AG09309 (cell line): ENCODE measurements around the gene SLC50A1.

Experiments
- DNase-seq: peaks from one replicate; pipeline ENCODE4 v3.0.0-alpha.2; 2010; ENCODE audit warnings: low read depth
- H3K4me3 ChIP-seq: 2 replicates; pipeline ENCODE4 v1.5.1; 2011; ENCODE audit warnings: mild to moderate bottlenecking, low read depth, low read length, moderate library complexity; ENCODE audit not compliant: control insufficient read depth
- TF ChIP-seq, protein P1 (sequence below): IDR thresholded peaks from 2 replicates; pipeline ENCODE4 v1.5.1; 2011; ENCODE audit warnings: mild to moderate bottlenecking, low read depth, low read length, inconsistent platforms; ENCODE audit not compliant: insufficient read depth, control insufficient read depth; ENCODE audit errors: missing control alignments

SLC50A1 gene

DNA sequence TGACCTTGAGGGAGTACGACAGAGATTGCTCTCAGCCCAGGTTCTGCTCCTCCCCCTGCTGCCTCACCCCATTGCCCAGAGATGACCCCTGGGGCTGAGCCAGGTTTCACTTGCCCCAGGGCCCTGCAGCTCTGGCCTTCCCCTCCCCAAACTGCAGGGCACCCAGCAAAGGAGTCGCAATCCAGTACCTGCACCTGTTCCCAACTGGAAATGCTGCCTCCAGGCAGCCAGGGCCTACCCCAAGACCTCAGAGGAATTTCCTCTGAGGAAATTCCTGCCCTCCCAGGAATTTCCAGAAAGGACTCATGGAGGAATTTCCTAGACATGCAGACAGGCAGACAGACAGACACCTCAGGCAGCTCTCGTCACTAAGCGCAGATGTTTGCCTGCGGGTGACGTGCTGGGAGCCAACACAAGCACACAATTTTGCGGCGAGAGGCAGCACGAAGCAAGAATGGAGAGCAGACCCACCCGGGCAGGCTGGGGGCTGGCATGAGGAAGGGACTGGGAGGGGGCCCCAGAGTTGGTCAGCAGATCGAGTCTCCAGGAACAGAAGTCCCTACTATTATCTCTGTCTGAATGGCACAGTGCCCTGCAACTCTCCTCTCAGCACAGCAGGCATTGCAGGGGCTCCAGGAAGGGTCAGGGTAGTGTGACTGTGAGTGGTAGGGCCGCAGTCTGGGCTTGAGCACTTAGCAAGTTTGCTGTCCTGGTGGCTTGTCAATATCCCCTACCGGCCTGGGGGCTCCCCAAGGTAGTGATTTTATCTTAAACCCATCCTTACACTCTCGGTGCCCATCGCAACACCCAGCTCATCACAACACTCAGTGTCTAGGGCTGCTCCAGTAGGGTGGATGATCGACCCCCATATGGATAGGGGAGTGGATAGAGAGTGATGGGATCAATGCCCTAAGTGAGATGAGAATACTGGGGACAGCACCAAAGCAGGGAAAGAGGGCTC is 10.9 kb upstream of the SLC50A1 start:
- no peak for DNase-seq
- no peak overlapping the region for H3K4me3 ChIP-seq
- TF ChIP-seq, protein P1, sequence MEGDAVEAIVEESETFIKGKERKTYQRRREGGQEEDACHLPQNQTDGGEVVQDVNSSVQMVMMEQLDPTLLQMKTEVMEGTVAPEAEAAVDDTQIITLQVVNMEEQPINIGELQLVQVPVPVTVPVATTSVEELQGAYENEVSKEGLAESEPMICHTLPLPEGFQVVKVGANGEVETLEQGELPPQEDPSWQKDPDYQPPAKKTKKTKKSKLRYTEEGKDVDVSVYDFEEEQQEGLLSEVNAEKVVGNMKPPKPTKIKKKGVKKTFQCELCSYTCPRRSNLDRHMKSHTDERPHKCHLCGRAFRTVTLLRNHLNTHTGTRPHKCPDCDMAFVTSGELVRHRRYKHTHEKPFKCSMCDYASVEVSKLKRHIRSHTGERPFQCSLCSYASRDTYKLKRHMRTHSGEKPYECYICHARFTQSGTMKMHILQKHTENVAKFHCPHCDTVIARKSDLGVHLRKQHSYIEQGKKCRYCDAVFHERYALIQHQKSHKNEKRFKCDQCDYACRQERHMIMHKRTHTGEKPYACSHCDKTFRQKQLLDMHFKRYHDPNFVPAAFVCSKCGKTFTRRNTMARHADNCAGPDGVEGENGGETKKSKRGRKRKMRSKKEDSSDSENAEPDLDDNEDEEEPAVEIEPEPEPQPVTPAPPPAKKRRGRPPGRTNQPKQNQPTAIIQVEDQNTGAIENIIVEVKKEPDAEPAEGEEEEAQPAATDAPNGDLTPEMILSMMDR = no peak

DNA sequence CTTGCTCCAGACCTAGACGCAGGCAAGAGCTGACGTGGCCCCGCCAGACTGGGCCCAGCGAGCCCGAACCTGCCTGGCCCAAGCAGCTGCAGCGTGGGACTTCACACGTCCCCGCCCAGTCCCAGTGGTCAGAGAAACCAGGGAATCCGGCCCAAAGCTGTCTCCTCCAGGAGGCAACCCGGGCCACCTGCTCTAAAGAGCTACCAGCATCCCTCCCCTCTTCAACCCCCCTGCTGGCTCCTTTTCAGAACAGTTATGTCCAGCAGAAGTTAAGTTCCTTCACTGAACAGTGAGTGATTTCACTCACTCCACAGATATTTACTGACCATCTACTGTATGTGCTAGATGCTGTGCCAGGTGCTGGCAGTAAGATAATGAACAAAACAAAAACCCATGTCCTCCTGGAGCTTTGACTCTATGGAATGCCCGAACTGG is 10.1 kb upstream of the SLC50A1 start:
- TF ChIP-seq, protein P1 = no peak
- no peak for DNase-seq
- H3K4me3 ChIP-seq = no peak overlapping the region

DNA sequence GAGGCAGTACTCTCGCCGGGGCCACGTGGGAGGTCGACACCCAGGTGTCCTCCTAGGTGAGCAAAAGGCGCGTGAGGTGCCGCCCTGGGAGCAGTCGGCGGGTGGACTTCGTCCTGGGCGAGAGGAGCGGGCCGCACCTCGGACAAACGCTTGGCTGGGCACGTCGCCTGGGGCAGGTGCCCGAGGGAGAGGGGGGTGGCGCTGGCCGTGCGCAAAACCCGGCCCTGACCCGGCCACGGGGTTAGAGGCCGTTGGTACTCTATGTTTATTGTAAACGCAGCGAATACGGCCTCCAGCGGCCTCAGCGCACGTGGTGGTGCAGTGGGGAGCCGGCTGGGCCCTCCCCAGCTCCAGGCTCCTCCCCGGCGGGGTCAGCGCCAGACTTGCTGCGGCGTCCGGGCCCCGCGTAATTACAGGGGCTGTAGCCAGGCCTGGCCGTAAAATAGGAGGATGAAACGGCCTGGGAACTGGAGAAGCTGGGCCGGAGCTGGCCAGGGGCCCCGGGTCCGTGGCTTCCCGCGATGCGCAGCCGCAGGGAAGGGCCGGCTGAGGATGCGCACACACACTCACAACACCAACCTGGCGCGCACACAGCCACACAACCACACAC is 9.6 kb upstream of the SLC50A1 start:
- no peak for DNase-seq
- TF ChIP-seq, protein P1 = no peak
- no peak overlapping the region; the same call in none of the 2 replicates for H3K4me3 ChIP-seq

DNA sequence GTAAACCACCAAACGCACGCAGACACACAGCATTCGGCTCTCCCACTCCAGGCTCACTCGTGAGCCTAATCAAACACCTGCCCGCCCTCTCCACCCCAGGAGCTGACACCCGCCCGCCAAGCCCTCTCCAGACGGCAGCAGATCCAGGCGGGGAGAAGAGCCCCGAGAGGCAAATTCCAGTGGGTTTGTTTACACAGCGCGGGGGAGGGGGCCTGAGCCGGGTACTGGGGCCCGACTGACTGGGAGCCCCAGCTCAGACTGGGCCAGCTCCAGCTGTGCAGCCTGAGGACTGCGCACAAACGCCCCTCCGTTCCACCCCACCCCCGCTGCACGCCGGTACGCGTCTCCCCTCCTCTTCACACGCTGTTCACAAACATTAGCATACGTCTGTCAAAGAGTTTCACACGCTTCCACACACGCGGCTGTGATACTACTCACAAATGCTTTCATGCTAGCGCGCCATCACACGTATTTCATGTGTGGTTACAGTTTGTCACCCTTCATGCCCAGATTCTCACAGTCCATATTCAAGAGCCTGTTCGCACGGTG is 9.0 kb upstream of the SLC50A1 start:
- no peak for DNase-seq
- H3K4me3 ChIP-seq = peak overlapping the region; percentile 37
- TF ChIP-seq, protein P1 = no peak

DNA sequence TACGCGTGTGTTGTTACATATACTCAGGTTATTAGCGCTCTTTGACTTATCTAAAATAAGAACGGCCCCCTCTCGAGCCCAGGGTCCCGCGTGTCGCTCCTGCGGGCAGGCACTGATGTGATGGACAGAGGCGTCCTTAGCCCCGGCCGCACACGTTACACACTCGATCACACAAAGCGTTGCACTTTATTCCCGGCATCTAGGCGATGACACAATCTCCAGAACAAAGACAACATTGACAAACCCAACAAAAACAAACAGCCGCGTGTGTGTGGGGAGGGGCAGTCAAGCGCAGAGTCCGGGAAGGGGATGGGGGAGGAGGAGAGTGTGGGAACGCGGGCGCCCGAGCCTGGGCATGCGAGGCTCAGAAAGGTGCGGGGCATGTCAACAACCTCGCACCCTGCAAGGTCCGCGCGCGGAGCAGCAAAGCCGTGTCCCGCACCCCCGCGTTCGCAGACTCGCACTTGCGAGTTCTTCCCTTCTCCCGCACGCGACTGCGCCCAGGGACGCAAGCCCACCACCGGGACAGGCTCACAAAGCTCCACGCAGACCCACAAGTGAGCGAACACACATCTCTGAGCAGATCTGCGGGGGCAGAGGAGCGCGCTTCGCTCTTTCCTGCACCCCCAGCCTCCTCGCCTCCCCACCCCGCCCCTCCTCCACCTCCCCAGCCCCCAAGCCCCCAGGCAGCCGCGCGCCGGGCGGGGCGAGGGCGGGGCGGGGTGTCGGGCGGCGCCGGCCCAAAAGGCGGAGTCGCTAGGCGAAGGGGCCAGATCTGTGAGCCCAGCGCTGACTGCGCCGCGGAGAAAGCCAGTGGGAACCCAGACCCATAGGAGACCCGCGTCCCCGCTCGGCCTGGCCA is 8.3 kb upstream of the SLC50A1 start, which contains the start of gene EFNA1:
TSS of gene EFNA1 (plus strand) at position 772 of the 862 bp plus-strand sequence. CDS start 102 bp downstream, outside the sequence.
- no peak for DNase-seq
- TF ChIP-seq, protein P1 = no peak
- H3K4me3 ChIP-seq = peak within 1 kb of the TSS; percentile 37

DNA sequence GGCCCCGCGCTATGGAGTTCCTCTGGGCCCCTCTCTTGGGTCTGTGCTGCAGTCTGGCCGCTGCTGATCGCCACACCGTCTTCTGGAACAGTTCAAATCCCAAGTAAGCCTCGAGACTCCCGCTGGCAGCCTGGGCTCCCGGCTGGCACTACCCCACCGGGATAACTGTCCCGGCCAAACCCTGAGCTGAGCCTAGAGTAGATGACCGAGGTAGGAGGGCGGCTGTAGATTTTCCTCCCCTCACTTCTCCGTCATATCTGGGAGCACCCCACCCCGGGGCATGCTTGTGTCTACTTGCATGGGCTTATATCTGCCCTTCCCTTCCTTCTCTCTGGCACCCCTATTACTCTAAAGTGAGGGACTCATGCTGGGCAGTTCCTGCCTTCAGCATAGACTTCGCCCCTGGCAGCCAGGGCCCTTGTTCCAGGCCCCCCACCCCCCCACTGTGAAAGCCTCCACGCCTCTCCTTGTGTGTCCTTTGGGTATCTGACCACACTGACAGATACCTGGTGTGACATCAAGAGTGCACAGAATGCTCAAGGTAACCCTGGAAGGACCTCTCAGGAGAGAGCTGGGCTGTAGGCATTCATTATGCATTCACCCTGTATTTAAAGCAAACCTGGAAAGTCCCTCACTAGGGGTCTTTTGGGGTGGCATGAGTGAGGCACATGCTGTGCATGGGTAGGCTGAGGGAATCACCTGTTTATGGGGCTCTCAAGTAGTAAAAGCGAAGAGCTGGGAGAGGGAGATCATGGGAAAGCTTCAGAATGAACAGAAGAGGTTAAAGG is 7.5 kb upstream of the SLC50A1 start:
- peak overlapping the region; percentile 20 for H3K4me3 ChIP-seq
- DNase-seq = no peak
- TF ChIP-seq, protein P1 = no peak
